HG03159 (cell line): Measurements from ENCODE around the gene CCDC34.
"Not testable (repeated sequence)": the region's sequence is repeated elsewhere in the genome, so short reads cannot be mapped to it uniquely, and the experiment has no call there.

Experiments
- ATAC-seq: cut with Tn5 transposase; IDR thresholded peaks from one replicate; pipeline ENCODE4 v1.9.1; 2021; ENCODE audit warnings: mild to moderate bottlenecking, moderate library complexity; ENCODE audit not compliant: unreplicated experiment

Gene CCDC34

DNA sequence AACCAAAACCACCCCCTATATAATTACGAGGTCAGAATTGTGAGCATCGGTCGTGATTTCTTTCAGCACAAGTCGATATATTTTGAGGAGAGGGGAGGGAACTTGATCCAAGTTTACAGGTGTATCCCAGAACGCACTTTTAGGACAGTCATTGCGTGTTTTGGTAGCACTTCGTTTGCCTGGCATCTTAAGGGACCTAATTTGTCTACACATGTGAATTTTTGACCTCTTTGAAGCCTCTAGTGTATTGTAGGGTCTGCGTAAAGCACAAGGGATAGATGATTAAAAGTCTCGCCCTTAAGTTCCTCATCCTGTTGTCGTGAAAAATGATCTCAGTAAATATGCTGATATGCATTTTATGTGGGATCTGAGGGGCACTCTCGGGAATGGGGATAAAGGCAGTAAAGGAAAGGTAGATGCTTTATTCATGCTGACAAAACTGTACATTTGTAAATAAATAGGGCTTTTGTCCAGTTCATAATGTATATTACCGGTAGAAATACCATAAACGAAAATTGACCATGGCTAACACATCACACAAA is 632 bp upstream of the CCDC34 start:
- no peak for ATAC-seq

GRCh38 chr11:27361649-27362431 is 1.2 kb downstream of the CCDC34 start:
- ATAC-seq = no peak

- no peak for ATAC-seq
Observed at GRCh38 chr11:27358296-27358695, 4.7 kb downstream of the CCDC34 start.

GRCh38 chr11:27357250-27357649 is 5.8 kb downstream of the CCDC34 start:
- no peak for ATAC-seq

DNA sequence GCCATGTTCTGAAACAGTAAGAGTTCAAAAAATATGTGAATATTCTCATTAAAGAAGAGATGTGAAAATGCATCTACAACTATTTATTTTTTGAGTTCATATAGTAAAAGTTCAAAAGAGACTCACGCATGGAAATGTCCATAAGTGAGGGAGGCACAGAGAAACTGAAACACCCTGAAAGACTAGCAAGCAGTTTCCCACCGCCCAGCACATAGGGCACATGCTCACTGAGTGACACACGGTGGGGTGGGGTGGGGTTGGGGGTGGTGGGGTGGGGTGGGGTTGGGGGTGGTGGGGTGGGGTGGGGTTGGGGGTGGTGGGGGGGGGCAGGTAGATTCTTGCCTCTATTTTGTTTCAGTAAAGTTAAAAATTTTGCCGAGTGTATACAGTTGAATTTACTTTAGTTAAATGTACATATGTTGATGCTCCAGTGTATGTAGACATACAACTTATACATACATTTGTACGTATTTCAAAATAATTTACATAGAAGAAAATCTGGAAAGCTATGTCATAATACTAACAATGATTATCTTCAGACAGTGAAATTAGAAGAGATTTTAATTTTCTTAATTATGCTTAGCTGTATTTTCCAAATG is 6.3 kb downstream of the CCDC34 start:
- no peak for ATAC-seq

- no peak for ATAC-seq
Observed at GRCh38 chr11:27355575-27356104, 7.4 kb downstream of the CCDC34 start.

GRCh38 chr11:27354359-27354965 is 8.6 kb downstream of the CCDC34 start:
- no peak for ATAC-seq

DNA sequence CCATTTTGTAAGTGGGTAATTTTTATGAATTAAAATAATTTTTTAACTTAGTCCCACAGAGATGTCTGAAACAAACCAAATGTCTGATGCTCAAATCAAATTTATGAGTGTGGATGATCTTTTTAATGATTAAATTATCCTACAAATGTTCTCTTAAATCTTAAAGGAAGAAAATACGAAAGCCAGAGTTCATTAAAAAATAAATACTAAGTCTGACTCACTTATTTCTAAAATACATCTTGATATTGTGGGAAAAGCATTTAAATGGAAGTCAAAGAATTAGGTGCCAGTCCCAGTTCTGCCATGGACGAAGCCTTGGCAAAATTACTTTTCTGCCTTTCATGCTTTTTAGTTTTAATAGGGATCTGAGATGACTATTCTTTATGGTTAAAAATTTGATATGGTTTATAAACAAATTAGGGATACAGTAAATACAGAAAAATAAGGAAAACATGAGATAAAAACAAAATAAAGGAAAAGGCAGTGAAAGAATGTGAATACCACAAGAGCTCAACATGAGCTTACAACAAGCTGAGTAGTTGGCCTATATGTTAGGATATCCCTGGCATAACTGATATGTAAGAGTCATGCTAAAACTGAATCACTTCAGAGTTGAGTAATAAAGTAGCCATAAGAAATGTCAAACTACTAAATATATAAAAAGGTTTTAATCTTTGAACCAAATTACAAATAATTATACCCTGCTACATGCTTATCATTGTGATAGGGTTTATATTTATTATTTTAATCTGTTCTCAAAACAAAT is 9.2 kb downstream of the CCDC34 start:
- ATAC-seq = no peak

GRCh38 chr11:27352781-27353180 is 10.2 kb downstream of the CCDC34 start:
- no peak for ATAC-seq

DNA sequence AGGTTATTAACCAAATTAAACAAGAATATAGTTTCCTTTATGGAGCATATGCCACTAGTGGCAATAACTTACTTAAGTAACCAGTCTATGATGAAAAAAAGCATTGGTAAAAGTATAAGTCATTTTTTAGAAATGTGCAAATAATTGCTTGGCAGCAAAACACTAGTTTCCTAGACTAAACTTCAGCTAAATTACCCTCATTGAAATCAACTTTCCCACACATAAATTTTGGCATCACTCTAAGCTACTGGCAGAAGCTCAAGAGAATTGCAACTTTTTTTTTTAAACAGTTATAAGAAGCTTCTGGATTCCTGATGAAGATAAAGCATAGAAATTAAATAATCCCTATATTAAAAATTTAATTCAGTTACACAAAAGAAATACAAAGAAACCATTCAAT is 12.5 kb downstream of the CCDC34 start:
- ATAC-seq = no peak

- no peak for ATAC-seq
Observed at GRCh38 chr11:27349919-27350318, 13.1 kb downstream of the CCDC34 start.

DNA sequence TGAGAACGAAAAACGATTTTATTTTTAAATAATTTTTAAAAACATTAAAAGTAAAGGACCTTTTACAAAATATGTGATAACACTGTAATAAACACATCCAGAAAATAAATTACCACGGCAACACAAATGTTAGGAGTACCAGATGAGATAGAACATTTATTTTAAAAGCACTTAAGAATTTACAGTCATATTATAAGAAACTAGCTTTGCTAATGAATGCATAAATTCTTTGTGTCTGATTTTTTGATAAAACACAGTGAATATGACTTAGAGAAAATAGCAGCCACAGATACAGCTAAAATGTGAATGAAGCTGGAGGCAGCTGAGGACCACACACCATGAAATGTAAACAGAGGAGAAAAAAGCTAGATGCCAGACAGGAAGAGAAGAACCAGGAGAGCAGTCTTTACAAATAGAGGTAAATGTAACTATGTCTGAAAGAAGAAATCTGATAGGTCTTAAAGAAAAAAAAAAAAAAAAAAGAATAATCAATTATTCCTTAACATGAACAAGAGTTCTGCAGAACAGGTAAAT is 14.6 kb downstream of the CCDC34 start:
- no peak for ATAC-seq

DNA sequence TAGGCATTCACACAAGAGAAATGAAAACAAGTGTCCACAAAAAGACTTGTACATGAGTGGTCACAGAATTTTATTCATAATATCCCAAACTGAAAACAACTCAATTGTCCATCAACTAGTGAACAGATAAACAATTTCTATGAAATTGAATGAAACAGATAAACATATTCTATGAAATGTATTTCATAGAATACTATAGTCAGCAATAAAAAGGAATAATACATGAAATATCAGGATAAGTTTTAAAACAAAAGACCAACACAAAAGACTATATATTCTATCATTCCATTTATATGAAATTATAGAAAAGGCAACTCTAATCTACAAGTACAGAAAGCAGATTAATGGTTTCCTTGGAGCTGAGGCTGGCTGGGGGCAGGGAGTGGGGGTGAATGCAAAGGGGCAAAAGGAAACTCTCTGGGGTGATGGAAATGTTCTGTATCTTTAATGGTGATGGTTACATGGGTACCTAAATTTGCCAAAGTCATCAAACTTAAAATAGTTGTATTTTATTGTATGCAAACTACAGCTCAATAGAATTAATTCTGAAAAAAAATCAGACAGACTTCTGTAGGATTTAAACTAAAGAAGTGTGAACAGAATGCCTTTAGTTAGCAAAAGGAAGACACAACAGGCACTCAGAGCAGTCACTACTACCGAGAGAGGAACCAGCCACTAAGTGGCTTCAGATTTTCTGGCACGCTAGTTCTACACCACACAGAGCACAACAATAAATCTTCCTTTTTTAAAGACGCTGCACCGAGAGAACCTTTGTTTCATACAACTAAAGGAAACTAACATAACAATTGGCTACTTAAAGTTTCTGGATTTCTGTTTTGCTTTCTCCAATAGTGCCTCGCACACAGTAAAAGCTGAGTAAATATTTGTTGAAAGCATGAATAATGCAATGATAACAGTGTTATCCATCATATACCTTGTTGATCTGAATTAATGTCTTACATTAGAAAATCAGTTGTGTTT is 15.4 kb downstream of the CCDC34 start:
- ATAC-seq = no peak

- ATAC-seq = no peak
Observed at GRCh38 chr11:27339941-27340340, 23.1 kb downstream of the CCDC34 start.

- ATAC-seq = not testable (repeated sequence)
Observed at GRCh38 chr11:27334764-27335163, 28.3 kb downstream of the CCDC34 start.

DNA sequence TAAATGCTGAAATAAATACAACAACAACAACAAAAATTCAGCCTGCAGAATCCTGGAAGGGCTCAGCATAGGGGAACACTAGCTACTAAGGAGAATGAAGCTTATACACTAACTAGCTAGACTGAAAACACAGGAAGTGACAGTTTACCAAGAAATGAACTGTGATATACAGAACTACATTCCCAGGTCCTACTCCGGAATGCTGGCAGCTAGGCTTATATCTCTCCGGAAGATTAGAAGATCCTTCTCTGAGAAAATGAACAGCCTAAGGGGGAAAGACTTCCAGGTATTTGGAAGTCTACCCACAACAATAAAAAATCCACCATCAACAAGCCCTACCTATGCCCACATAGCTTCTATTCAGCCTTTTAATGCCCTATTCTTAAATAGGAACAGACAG is 31.0 kb downstream of the CCDC34 start:
- no peak for ATAC-seq

GRCh38 chr11:27330633-27331270 is 32.3 kb downstream of the CCDC34 start:
- ATAC-seq = no peak

GRCh38 chr11:27329867-27330632 is 33.0 kb downstream of the CCDC34 start:
- ATAC-seq = no peak
